ENCODE measurements around the gene GLI3. TPM values are rescaled to one million over a fixed set of nuclear protein-coding genes. Genes with fewer than 3 reads are reported as not detected.

Gene GLI3
- polyA plus RNA-seq, 1 experiment: 6.0 TPM

- Histone ChIP-seq H3K27ac (ENCODE audit: low read depth, low read length) (no peak overlapping the region), H3K27me3 (ENCODE audit: control insufficient read depth, insufficient read depth, low read length) (no peaks in the 10 kb centered on the region), H3K4me3 (ENCODE audit: low read depth, low read length) (no peak overlapping the region), H3K9me3 (ENCODE audit: control insufficient read depth, insufficient read depth, low read length) (no peaks in the 10 kb centered on the region)
- ChIA-PET POLR2A (no interaction called here), CTCF (no interaction called here)
- no peak for TF ChIP-seq CTCF (IDR thresholded peaks at IDR 0.05; ENCODE audit: low read depth, low read length)
- DNase-seq (ENCODE audit: low read depth, low spot score): no peak
These were observed 171.1 kb downstream of the GLI3 start for GRCh38 chr7:42065942-42066341.

GRCh38 chr7:42065015-42065414, 172.0 kb downstream of the GLI3 start:
- Histone ChIP-seq H3K27me3 (ENCODE audit: control insufficient read depth, insufficient read depth, low read length) (no peaks in the 10 kb centered on the region), H3K27ac (ENCODE audit: low read depth, low read length) (no peak overlapping the region), H3K4me3 (ENCODE audit: low read depth, low read length) (no peak overlapping the region), H3K9me3 (ENCODE audit: control insufficient read depth, insufficient read depth, low read length) (no peaks in the 10 kb centered on the region)
- TF ChIP-seq CTCF (IDR thresholded peaks at IDR 0.05; ENCODE audit: low read depth, low read length): no peak
- DNase-seq (ENCODE audit: low read depth, low spot score): no peak
- ChIA-PET POLR2A (no interaction called here), CTCF (no interaction called here)

- TF ChIP-seq CTCF (IDR thresholded peaks at IDR 0.05; ENCODE audit: low read depth, low read length): no peak
- Histone ChIP-seq H3K27me3 (ENCODE audit: control insufficient read depth, insufficient read depth, low read length) (no peaks in the 10 kb centered on the region), H3K27ac (ENCODE audit: low read depth, low read length) (no peak overlapping the region), H3K4me3 (ENCODE audit: low read depth, low read length) (no peak overlapping the region), H3K9me3 (ENCODE audit: control insufficient read depth, insufficient read depth, low read length) (no peaks in the 10 kb centered on the region)
- ChIA-PET CTCF (no interaction called here), POLR2A (no interaction called here)
- DNase-seq (ENCODE audit: low read depth, low spot score): no peak
These were observed 172.5 kb downstream of the GLI3 start for GRCh38 chr7:42064534-42064933.

- Histone ChIP-seq H3K9me3 (ENCODE audit: control insufficient read depth, insufficient read depth, low read length) (no peaks in the 10 kb centered on the region), H3K27me3 (ENCODE audit: control insufficient read depth, insufficient read depth, low read length) (no peaks in the 10 kb centered on the region), H3K4me3 (ENCODE audit: low read depth, low read length) (no peak overlapping the region), H3K27ac (ENCODE audit: low read depth, low read length) (no peak overlapping the region)
- CTCF ChIA-PET: interaction anchor here (2.0 kb wide), 1 partner anchor 15 kb away, joined by 6 read pairs; no protein-coding TSS in a partner anchor
- no peak for TF ChIP-seq CTCF (IDR thresholded peaks at IDR 0.05; ENCODE audit: low read depth, low read length)
- DNase-seq (ENCODE audit: low read depth, low spot score): no peak
- POLR2A ChIA-PET: interaction anchor here (0.5 kb wide), 1 partner anchor 44 kb away, joined by 3 read pairs; no protein-coding TSS in a partner anchor
These were observed 177.7 kb downstream of the GLI3 start for GRCh38 chr7:42059275-42059674.

GRCh38 chr7:42057331-42057730, 179.7 kb downstream of the GLI3 start:
- CTCF ChIA-PET: interaction anchor here (1.6 to 2.3 kb wide), 4 partner anchors 13 to 117 kb away, joined by 3 to 6 read pairs (median 4); no protein-coding TSS in a partner anchor
- Histone ChIP-seq H3K9me3 (ENCODE audit: control insufficient read depth, insufficient read depth, low read length) (no peaks in the 10 kb centered on the region), H3K4me3 (ENCODE audit: low read depth, low read length) (no peak overlapping the region), H3K27ac (ENCODE audit: low read depth, low read length) (no peak overlapping the region), H3K27me3 (ENCODE audit: control insufficient read depth, insufficient read depth, low read length) (no peaks in the 10 kb centered on the region)
- DNase-seq (ENCODE audit: low read depth, low spot score): no peak
- POLR2A ChIA-PET: no interaction called here
- TF ChIP-seq CTCF (IDR thresholded peaks at IDR 0.05; ENCODE audit: low read depth, low read length): no peak

Data from AG04450 (cell line).